Brain microvascular endothelial cell (primary cell): ENCODE measurements around the gene WDR27.

Experiments used
- DNase-seq: peaks from one replicate; pipeline ENCODE4 v3.0.0-alpha.2; 2020
- H3K27ac ChIP-seq: fragments of 250-450 bp; sonication (Bioruptor Pico); 2 replicates; pipeline ENCODE4 v1.5.1; 2020; ENCODE audit warnings: mild to moderate bottlenecking, moderate library complexity
- H3K27me3 ChIP-seq: fragments of 250-450 bp; sonication (Bioruptor Pico); replicated peaks from 2 replicates; pipeline ENCODE4 v1.5.1; 2020; ENCODE audit warnings: mild to moderate bottlenecking
- H3K36me3 ChIP-seq: fragments of 250-450 bp; sonication (Bioruptor Pico); replicated peaks from 2 replicates; pipeline ENCODE4 v1.5.1; 2020; ENCODE audit warnings: mild to moderate bottlenecking
- H3K4me3 ChIP-seq: 2 replicates; pipeline ENCODE4 v1.5.1; 2011; ENCODE audit warnings: low read depth, mild to moderate bottlenecking, control low read depth, low read length, moderate library complexity
- in situ Hi-C: cut with HindIII; loops from 2 replicates; pipeline ENCODE4 v1.10.0; 2017; ENCODE audit warnings: low sequenced_read_pairs, low pct_ligation_motif_present
- TF ChIP-seq, protein P1 (sequence below): IDR thresholded peaks from 2 replicates; pipeline ENCODE4 v1.5.1; 2011; ENCODE audit warnings: low read depth, mild to moderate bottlenecking, moderate library complexity, low read length, control low read depth, inconsistent platforms; ENCODE audit errors: missing control alignments

WDR27 gene

GRCh38 chr6:169510871-169511270, 191.0 kb downstream of the WDR27 start:
- in situ Hi-C loops: no loop called here
- DNase-seq: no peak
- no peaks in the 10 kb centered on the region for H3K36me3 ChIP-seq
- no peaks in the 10 kb centered on the region for H3K27me3 ChIP-seq
- TF ChIP-seq, protein P1, sequence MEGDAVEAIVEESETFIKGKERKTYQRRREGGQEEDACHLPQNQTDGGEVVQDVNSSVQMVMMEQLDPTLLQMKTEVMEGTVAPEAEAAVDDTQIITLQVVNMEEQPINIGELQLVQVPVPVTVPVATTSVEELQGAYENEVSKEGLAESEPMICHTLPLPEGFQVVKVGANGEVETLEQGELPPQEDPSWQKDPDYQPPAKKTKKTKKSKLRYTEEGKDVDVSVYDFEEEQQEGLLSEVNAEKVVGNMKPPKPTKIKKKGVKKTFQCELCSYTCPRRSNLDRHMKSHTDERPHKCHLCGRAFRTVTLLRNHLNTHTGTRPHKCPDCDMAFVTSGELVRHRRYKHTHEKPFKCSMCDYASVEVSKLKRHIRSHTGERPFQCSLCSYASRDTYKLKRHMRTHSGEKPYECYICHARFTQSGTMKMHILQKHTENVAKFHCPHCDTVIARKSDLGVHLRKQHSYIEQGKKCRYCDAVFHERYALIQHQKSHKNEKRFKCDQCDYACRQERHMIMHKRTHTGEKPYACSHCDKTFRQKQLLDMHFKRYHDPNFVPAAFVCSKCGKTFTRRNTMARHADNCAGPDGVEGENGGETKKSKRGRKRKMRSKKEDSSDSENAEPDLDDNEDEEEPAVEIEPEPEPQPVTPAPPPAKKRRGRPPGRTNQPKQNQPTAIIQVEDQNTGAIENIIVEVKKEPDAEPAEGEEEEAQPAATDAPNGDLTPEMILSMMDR: no peak
- H3K4me3 ChIP-seq: no peak overlapping the region
- no peak overlapping the region for H3K27ac ChIP-seq

- TF ChIP-seq, protein P1: no peak
- no peak overlapping the region for H3K4me3 ChIP-seq
- in situ Hi-C loops: no loop called here
- no peaks in the 10 kb centered on the region for H3K36me3 ChIP-seq
- H3K27ac ChIP-seq: no peak overlapping the region
- no peaks in the 10 kb centered on the region for H3K27me3 ChIP-seq
- DNase-seq: no peak
Observed at GRCh38 chr6:169508452-169508851, 193.4 kb downstream of the WDR27 start.

GRCh38 chr6:169503422-169504152, 198.2 kb downstream of the WDR27 start:
- TF ChIP-seq, protein P1: no peak
- Histone ChIP-seq H3K27me3 (no peaks in the 10 kb centered on the region), H3K36me3 (no peaks in the 10 kb centered on the region), H3K27ac (no peak overlapping the region), H3K4me3 (no peak overlapping the region)
- no peak for DNase-seq
- in situ Hi-C loops: no loop called here

DNA sequence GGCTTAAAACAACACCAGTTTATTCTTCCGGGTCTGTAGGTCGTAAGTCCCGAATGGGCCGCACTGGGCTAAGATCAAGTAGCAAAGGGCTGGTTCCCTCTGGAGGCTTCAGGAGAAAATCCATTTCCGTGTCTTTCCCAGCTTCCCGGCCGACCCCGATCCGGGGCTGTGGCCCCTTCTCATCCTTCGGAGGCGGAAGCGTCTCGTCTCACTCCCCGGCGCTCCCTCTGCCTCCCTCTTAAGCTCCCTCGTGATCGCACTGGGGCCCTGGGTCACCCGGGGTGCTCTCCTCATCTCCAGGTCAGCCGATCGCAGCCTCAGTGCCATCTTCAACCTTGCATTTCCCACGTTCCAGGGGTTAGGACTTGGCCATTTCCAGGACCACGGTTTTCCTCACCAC, 199.4 kb downstream of the WDR27 start:
- in situ Hi-C loops: no loop called here
- TF ChIP-seq, protein P1: no peak
- H3K36me3 ChIP-seq: no peaks in the 10 kb centered on the region
- H3K27me3 ChIP-seq: no peaks in the 10 kb centered on the region
- H3K27ac ChIP-seq: no peak overlapping the region
- H3K4me3 ChIP-seq: no peak overlapping the region
- DNase-seq: no peak

GRCh38 chr6:169501777-169502313, 200.0 kb downstream of the WDR27 start:
- no peak overlapping the region for H3K4me3 ChIP-seq
- no peak overlapping the region for H3K27ac ChIP-seq
- TF ChIP-seq, protein P1: no peak
- DNase-seq: no peak
- no peaks in the 10 kb centered on the region for H3K36me3 ChIP-seq
- in situ Hi-C loops: no loop called here
- H3K27me3 ChIP-seq: no peaks in the 10 kb centered on the region
